K562 (cell line): ENCODE data around the gene FFAR4. TPM values are rescaled to one million over a fixed set of nuclear protein-coding genes. Genes with fewer than 3 reads are reported as not detected.
A peak's percentile ranks its signal among the peaks of the same experiment; 100 is the strongest.

Experiments
- ATAC-seq: fragments of 200-7000 bp; cut with Tn5 transposase; 3 replicates; pipeline ENCODE4 v1.9.1; 2020; ENCODE audit warnings: moderate library complexity
- BruUV-seq: library from RNA; stranded (reverse); fragments of 400-500 nt; replicated peaks from 2 replicates; lab custom pipeline; 2021; lab: Mats Ljungman, UMichigan
- CTCF ChIA-PET: fragments of 300-600 bp; formaldehyde crosslinking; extraction: SDS; loops from one replicate; lab custom pipeline; 2021; ENCODE audit warnings: low intra/inter-chr PET ratio; lab: Yijun Ruan, JAX
- POLR2A ChIA-PET: fragments of 300-600, 350-650 bp; sonication (Branson Sonifier 250); formaldehyde crosslinking; extraction: SDS; loops from one replicate; lab custom pipeline; 2021; ENCODE audit warnings: antibody characterized with exemption, inconsistent platforms; lab: Yijun Ruan, JAX
- DNase-seq, 4 experiments: peaks; one replicate each; pipeline versions ENCODE4 v3.0.0 to v3.0.0-alpha.2; 2011 to 2018; ENCODE audit warnings: low spot score in 3 of 4, mixed read lengths in 3 of 4; ENCODE audit errors: extremely low read depth in 1 of 4
- FAIRE-seq: peaks from 2 replicates; lab custom pipeline; 2011; peaks lifted over from hg19 to GRCh38; lab: Jason Lieb, UNC
- H2AFZ ChIP-seq: 2 replicates; pipeline ENCODE4 v1.6.0; 2011; ENCODE audit warnings: low read depth, low read length, control low read depth, inconsistent platforms
- H3K27ac ChIP-seq: fragments of 200-600 bp; 3 replicates; pipeline ENCODE4 v1.8.0; 2011; ENCODE audit warnings: low read depth, mild to moderate bottlenecking, control low read depth, inconsistent platforms, low read length, moderate library complexity, mixed read lengths; ENCODE audit errors: extremely low read depth
- H3K27me3 ChIP-seq, 2 experiments: fragments of 300-600 bp in 1 of 2; 2 replicates in 1 of 2; 3 replicates in 1 of 2; pipeline versions ENCODE4 v1.6.0 to v1.8.0; 2011; ENCODE audit warnings: inconsistent platforms in 2 of 2, low read length in 2 of 2, mild to moderate bottlenecking in 1 of 2, mixed read lengths in 1 of 2, moderate library complexity in 1 of 2; ENCODE audit not compliant: control insufficient read depth in 2 of 2, insufficient read depth in 2 of 2
- H3K36me3 ChIP-seq: fragments of 300-600 bp; 3 replicates; pipeline ENCODE4 v1.8.0; 2011; ENCODE audit warnings: mild to moderate bottlenecking, low read length, inconsistent platforms; ENCODE audit not compliant: control insufficient read depth, insufficient read depth
- H3K4me1 ChIP-seq, 2 experiments: fragments of 200-600 bp in 1 of 2; replicated peaks in 1 of 2; 2 replicates in 1 of 2; 3 replicates in 1 of 2; pipeline versions ENCODE4 v1.5.1 to v1.8.0; 2011; ENCODE audit warnings: inconsistent platforms in 2 of 2, low read length in 2 of 2, mild to moderate bottlenecking in 1 of 2, mixed read lengths in 1 of 2, moderate library complexity in 1 of 2; ENCODE audit not compliant: control insufficient read depth in 2 of 2, insufficient read depth in 2 of 2
- H3K4me2 ChIP-seq: 2 replicates; pipeline ENCODE4 v1.6.1; 2011; ENCODE audit warnings: low read length, control low read depth, inconsistent platforms, mixed read lengths; ENCODE audit not compliant: insufficient read depth
- H3K4me3 ChIP-seq: fragments of 200-600 bp; sonication (generic), shearing (Covaris generic); 2 replicates; pipeline ENCODE4 v1.5.1; 2016; ENCODE audit warnings: control low read depth, inconsistent platforms
- H3K79me2 ChIP-seq: fragments of 200-600 bp; 3 replicates; pipeline ENCODE4 v1.8.0; 2011; ENCODE audit warnings: low read length, inconsistent platforms; ENCODE audit not compliant: control insufficient read depth, insufficient read depth
- H3K9ac ChIP-seq, 2 experiments: 2 replicates each; pipeline versions ENCODE4 v1.6.0 to v1.6.1; 2011; ENCODE audit warnings: low read depth in 2 of 2, low read length in 2 of 2, control low read depth in 1 of 2, inconsistent platforms in 1 of 2, mild to moderate bottlenecking in 1 of 2, mixed read lengths in 1 of 2; ENCODE audit not compliant: insufficient read depth in 1 of 2
- H3K9me1 ChIP-seq: one replicate; pipeline ENCODE4 v1.6.0; 2011; ENCODE audit warnings: inconsistent platforms, mild to moderate bottlenecking, low read length, moderate library complexity; ENCODE audit not compliant: control insufficient read depth, insufficient read depth
- H3K9me3 ChIP-seq: replicated peaks from 2 replicates; pipeline ENCODE4 v1.5.1; 2011; ENCODE audit warnings: low read depth, low read length, inconsistent platforms; ENCODE audit not compliant: control insufficient read depth, insufficient read depth
- H4K20me1 ChIP-seq: replicated peaks from 2 replicates; pipeline ENCODE4 v1.6.1; 2011; ENCODE audit warnings: low read length, inconsistent platforms, mixed read lengths; ENCODE audit not compliant: control insufficient read depth, insufficient read depth
- KLF10 ChIP-seq: fragments of 250-450 bp; sonication (Bioruptor Pico); IDR thresholded peaks from 2 replicates; pipeline ENCODE4 v1.6.1; 2021; ENCODE audit warnings: matching md5 sums
- SPI1 ChIP-seq: IDR thresholded peaks from 2 replicates; pipeline ENCODE4 v1.6.1; 2011; ENCODE audit warnings: low read depth, low read length, control low read depth, borderline replicate concordance
- SRSF3 ChIP-seq: fragments of 200-400 bp; formaldehyde crosslinking; IDR thresholded peaks from 2 replicates; pipeline ENCODE4 v1.6.1; 2016; ENCODE audit warnings: mild to moderate bottlenecking, low read length, moderate library complexity; ENCODE audit not compliant: insufficient read depth
- TRIM24 ChIP-seq, 2 experiments: fragments of 450-650 bp; IDR thresholded peaks; 2 replicates each; pipeline ENCODE4 v1.6.1; 2016
- ZBTB17 ChIP-seq: fragments of 450-650 bp; formaldehyde crosslinking; IDR thresholded peaks from 2 replicates; pipeline ENCODE4 v1.4.0; 2020; ENCODE audit warnings: mild to moderate bottlenecking
- WGBS: fragments of 100-300 bp; shearing (Covaris generic); methylation state at CpG from one replicate; pipeline ENCODE4 v1.1.6; 2016; ENCODE audit warnings: low coverage, mixed read lengths; ENCODE audit not compliant: insufficient coverage; ENCODE audit errors: missing lambda C conversion rate; 5-methylcytosine and 5-hydroxymethylcytosine counted together
- in situ Hi-C: fragments of 300-500 bp; cut with MboI; formaldehyde crosslinking; loops from 4 replicates; pipeline ENCODE4 v1.15.0; 2018; ENCODE audit warnings: inconsistent platforms, mixed read lengths
- intact Hi-C: fragments of 100-400 bp; cut with micrococcal nuclease; formaldehyde crosslinking; loops from 2 replicates; pipeline ENCODE4 v1.14.2; 2022
- polyA plus RNA-seq, 8 experiments: library from polyadenylated mRNA; depleted of rRNA in 4 of 8; stranded (reverse) in 5 of 8; unstranded in 3 of 8; fragments of >200 nt; fragmentation: Nextera tagmentation in 2 of 8; fragmentation: Illumina TruSeq in 1 of 8; extraction: Ambion mirVana in 2 of 8; extraction: Trizol in 1 of 8; gene quantifications; 2 replicates each; pipeline versions ENCODE4 v1.2.1 to v1.2.3, GENCODE V29; 2011 to 2014; ENCODE audit warnings: inconsistent platforms in 1 of 8, missing spikeins in 1 of 8
- total RNA-seq, 7 experiments: library from RNA; depleted of rRNA in 6 of 7; stranded (reverse); fragments of >200 nt in 6 of 7; fragmentation: Illumina TruSeq in 2 of 7; extraction: Trizol in 2 of 7; gene quantifications; 2 replicates each; pipeline versions ENCODE4 v1.2.1 to v1.2.3, GENCODE V29; 2011 to 2021; ENCODE audit warnings: low replicate concordance in 1 of 7
- TF ChIP-seq, protein P1 (sequence below), 2 experiments: fragments of 450-650 bp; IDR thresholded peaks; 2 replicates each; pipeline ENCODE4 v1.6.1; 2016

Gene FFAR4
- total and polyA plus RNA-seq, 9 of the 15 experiments (the other 6 are each of a cell fraction or from before 2014, with no cell fraction given) = not detected

DNA sequence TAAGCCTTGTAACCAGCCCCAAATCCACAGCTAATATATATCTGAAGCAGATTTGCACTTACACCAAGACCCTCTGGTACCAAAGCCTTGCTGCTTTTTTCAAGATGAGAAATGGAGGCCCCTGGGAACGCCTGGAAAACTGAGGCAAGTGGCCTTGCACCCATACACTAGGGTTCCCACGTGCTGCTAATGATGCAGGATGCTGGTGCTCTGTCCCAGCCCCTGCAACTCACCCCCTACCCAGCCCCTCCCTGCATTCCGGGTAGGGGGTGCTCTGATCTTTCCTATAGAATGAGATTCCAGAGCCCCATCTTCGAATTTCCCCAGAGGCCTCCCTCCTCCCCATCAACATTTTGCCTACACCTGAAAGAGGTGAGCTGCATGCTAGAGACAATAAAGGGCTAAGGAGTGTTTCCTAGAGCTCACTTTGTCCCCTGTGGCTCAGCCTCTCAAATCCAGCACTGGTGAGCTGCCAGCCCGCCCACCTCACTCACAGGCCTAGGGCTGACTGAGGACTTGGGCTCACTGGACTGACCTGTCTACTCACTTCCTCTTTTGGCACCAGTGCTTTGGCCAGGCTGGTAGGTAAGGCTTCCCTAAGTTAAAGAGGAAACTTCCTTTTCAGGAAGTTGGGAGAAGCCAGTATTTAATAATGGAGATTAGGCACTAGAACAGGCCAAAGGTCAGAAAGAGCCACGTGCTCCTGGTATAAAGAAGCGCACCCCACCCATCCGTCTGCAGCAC, 24.8 kb downstream of the FFAR4 start:
- Histone ChIP-seq H4K20me1 (no peaks in the 10 kb centered on the region), H3K9ac (no peak overlapping the region), H3K9me1 (no peaks in the 10 kb centered on the region), H3K27ac (no peak overlapping the region), H3K36me3 (no peaks in the 10 kb centered on the region), H3K9me3 (no peaks in the 10 kb centered on the region), H3K4me1 (no peaks in the 10 kb centered on the region; a peak in 1 of 5 replicates), H2AFZ (peak overlapping the region; percentile 66; the same call in 1 of the 2 replicates), H3K4me2 (no peak overlapping the region), H3K4me3 (no peak overlapping the region), H3K27me3 (peaks cover 0 to 11% of the 10 kb centered on the region in 2 experiments; a peak in 2 of 5 replicates), H3K79me2 (no peaks in the 10 kb centered on the region)
- no peak for DNase-seq
- ChIA-PET CTCF (no interaction called here), POLR2A (no interaction called here)
- BruUV-seq = no TSS peak
- 25% methylated on average over 7 of the region's 8 CpGs for WGBS
- no peak for FAIRE-seq
- in situ Hi-C loops = no loop called here
- ATAC-seq = no peak
- intact Hi-C loops = no loop called here
- TF ChIP-seq KLF10 (CRISPR knock-in tag) = no peak
- TF ChIP-seq, protein P1, sequence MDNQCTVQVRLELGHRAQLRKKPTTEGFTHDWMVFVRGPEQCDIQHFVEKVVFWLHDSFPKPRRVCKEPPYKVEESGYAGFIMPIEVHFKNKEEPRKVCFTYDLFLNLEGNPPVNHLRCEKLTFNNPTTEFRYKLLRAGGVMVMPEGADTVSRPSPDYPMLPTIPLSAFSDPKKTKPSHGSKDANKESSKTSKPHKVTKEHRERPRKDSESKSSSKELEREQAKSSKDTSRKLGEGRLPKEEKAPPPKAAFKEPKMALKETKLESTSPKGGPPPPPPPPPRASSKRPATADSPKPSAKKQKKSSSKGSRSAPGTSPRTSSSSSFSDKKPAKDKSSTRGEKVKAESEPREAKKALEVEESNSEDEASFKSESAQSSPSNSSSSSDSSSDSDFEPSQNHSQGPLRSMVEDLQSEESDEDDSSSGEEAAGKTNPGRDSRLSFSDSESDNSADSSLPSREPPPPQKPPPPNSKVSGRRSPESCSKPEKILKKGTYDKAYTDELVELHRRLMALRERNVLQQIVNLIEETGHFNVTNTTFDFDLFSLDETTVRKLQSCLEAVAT (IDR thresholded peaks at IDR 0.05) = no peak
- TF ChIP-seq TRIM24 (IDR thresholded peaks at IDR 0.05) = no peak
- TF ChIP-seq ZBTB17 = no peak
- TF ChIP-seq SPI1 = peak; percentile 96
- TF ChIP-seq SRSF3 = no peak
- TF ChIP-seq, all 486 proteins: peak for 1
